AML-193 (cell line): Measurements from ENCODE around the gene KRTAP5-2.
"Not testable (repeated sequence)": the region's sequence is repeated elsewhere in the genome, so short reads cannot be mapped to it uniquely, and the experiment has no call there.

Experiments
- DNase-seq, 2 experiments: peaks; one replicate each; lab custom pipeline; 2025; lab: John Stamatoyannopoulos, UW

Gene KRTAP5-2

GRCh38 chr11:1628506-1629325 is 30.6 kb upstream of the KRTAP5-2 start:
- DNase-seq, result peak; percentile 11 to 17

DNA sequence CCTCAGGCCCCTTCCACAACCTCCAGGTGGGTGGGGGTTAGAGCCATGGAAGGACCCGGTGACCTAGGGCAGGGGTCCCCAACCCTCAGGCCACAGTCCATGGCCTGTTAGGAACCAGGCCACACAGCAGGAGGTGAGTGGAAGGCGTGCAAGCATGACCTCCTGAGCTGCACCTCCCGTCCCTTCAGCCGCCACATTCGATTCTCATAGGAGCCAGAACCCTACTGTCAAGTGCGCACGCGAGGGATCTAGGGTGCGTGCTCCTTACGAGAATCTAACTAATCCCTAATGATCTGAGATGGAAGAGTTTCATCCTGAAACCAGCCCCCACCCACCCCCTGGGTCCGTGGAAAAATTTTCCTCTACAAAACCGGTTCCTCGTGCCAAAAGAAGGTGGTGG is 27.4 kb upstream of the KRTAP5-2 start:
- DNase-seq, result no peak

- no peak for DNase-seq
Measured at GRCh38 chr11:1624621-1625020, 26.5 kb upstream of the KRTAP5-2 start.

DNA sequence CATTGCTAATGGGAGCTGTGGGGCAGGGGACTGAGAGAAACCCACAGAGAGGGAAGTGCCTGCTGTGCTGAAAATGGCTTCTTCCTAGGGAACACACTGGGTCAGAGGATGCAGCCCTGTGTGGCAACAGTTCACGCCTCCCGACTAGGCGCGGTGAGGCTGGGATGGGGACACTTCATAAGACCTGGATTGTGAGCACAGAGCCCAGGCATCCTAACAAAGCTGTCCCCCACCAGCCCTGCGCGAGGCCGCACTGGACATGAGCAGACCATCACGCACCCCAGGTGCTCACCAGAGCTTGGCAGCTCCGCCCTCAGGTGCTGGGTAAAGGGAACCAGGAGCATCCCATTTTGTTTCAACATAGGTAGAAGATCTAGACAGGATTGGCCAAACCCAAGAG is 25.6 kb upstream of the KRTAP5-2 start:
- DNase-seq, result no peak

- no peak for DNase-seq
Measured at GRCh38 chr11:1622086-1622485, 24.0 kb upstream of the KRTAP5-2 start, which contains the start of gene KRTAP5-4. TSS of gene KRTAP5-4 (minus strand) at chr11:1622138. CDS start at chr11:1622093, 45 bp downstream.

DNA sequence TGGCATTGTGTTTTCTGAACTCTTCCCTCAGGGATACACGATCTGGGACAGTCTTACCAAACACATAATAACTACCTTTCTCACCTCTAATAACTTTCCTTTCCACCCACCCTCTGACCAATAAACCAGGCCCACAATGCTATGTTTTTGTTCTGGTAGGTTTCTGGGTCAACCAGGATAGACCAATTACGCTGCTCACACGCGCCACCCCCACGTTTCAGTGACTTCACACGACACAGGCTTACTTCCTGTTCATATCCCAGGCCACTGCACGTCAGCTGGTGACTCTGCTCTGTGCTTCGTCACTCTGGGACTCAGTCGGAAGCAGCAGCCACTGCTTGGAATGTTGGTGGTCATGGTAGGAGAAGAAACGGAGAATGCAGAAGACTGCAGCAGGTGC is 21.4 kb upstream of the KRTAP5-2 start:
- DNase-seq, result no peak

GRCh38 chr11:1618231-1618630 is 20.1 kb upstream of the KRTAP5-2 start:
- DNase-seq, result no peak

GRCh38 chr11:1608363-1608762 is 10.3 kb upstream of the KRTAP5-2 start, which contains the start of gene KRTAP5-3:
TSS of gene KRTAP5-3 (minus strand) at chr11:1608463. CDS start at chr11:1608385, 78 bp downstream.
- DNase-seq, result no peak

DNA sequence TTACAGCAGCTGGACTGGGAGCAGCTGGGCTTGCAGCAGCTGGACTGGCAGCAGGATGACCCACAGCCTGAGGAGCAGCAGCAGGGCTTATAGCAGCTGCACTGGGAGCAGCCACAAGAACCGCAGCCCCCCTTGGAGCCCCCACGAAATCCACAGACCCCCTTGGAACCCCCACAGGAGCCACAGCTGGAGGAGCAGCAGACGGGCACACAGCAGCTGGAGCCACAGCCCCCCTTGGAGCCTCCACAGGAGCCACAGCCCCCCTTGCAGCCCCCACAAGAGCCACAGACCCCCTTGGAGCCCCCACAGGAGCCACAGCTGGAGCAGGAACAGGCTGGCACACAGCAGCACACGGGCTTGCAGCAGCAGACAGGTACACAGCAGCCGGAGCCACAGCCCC is 9.8 kb upstream of the KRTAP5-2 start:
- DNase-seq, result not testable (repeated sequence)

GRCh38 chr11:1607156-1607845 is 9.2 kb upstream of the KRTAP5-2 start:
- not testable (repeated sequence) for DNase-seq

DNA sequence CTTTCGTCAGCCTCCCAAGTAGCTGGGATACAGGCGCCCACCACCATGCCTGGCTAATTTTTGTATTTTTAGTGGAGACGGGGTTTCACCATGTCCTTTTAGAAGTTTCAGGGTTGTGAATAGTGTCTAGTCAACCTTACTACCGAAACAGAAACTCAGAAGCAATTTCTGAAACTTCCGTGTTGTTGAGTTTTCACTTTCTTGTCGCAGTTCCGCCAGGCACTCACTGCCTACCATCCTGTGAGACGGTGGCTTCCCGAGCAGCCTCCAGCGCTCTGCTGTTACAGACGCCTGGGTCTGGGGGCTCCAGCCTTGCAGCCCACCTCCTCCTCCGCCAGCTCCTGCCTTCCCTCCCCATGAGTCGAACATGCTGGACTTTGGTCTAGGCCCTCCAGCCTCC is 7.8 kb upstream of the KRTAP5-2 start:
- DNase-seq, result not testable (repeated sequence)

DNA sequence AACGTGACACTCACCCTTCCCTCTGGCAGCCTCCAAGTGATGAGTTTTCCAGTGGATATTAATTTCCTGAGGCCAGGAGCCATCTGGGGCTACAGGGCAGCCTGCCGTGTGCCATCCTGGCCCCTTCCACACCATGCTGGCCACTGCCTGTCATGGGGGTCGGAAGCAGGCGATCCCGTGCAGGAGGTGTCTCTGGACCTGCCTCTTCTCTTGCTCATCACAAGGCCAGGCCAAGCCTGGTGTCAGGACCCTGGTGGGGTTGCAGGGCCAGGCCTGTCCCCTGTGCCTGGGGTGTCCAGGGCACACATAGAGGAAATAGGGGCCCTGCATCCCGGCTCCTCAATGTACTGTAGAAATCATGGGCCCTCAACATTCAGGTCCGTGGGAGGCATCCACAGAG is 6.6 kb upstream of the KRTAP5-2 start:
- no peak for DNase-seq

- DNase-seq, result no peak
Measured at GRCh38 chr11:1604181-1604580, 6.1 kb upstream of the KRTAP5-2 start.

DNA sequence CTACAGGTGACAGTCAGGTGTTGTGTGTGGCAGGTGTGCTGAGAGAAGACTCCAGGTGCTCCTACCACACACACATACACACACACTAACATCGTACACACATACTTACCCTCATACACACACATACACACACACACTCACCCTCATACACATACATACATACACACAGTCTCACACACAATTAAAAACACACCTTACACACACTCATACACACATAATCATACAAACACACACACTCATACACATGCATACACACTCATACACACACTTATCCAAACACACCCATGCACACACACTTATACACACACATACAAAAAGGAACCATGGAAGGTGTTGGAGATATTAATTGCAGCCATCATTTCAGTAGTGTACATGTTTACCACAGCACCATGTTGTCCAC is 5.5 kb upstream of the KRTAP5-2 start:
- DNase-seq, result no peak

- not testable (repeated sequence) for DNase-seq
Measured at GRCh38 chr11:1601663-1602062, 3.6 kb upstream of the KRTAP5-2 start.

- no peak for DNase-seq
Measured at GRCh38 chr11:1600626-1601025, 2.5 kb upstream of the KRTAP5-2 start.

DNA sequence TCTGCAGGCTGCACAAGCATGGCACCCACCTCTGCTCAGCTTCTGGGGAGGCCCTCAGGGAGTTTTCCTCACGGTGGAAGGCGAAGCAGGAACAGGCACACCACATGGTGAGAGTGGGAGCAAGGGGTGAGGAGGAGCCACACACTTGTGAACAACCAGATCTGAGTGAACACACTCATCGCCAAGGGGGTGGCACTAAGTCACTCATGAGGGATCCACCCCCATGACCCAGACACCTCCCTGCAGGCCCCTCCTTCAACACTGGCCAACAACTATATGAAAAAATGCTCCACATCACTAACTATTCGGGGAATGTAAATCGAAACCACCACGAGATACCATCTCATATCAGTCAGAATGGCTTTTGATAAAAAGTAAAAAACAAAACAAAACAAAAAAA is 722 bp upstream of the KRTAP5-2 start:
- DNase-seq, result no peak

DNA sequence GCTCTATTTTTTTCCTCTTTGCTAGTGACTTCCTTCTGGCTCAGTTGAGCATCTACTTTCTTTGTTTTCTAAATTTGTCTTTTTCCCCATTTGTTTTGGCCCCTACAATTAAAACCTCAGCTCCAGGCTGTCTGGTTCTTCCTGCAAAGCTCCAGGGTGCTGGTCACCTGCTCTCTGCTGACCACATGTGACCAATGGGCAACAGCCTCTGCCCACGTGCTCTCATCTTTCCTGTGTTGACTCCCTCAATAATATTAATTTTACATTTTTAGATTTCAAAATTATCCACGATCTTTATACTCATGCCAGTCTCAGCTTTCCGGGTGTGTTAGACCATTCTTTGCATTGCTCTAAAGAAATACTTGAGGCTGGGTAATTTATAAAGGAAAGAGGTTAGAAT is 312 bp upstream of the KRTAP5-2 start:
- DNase-seq, result not testable (repeated sequence)

GRCh38 chr11:1597331-1597993 is 632 bp downstream of the KRTAP5-2 start:
- DNase-seq, result no peak

GRCh38 chr11:1596576-1597121 is 1.4 kb downstream of the KRTAP5-2 start:
- DNase-seq, result not testable (repeated sequence)

GRCh38 chr11:1595994-1596575 is 2.0 kb downstream of the KRTAP5-2 start:
- DNase-seq, result not testable (repeated sequence)

- DNase-seq, result no peak
Measured at GRCh38 chr11:1592628-1593027, 5.5 kb downstream of the KRTAP5-2 start.
